ENCODE measurements around the gene NGF.

NGF gene

DNA sequence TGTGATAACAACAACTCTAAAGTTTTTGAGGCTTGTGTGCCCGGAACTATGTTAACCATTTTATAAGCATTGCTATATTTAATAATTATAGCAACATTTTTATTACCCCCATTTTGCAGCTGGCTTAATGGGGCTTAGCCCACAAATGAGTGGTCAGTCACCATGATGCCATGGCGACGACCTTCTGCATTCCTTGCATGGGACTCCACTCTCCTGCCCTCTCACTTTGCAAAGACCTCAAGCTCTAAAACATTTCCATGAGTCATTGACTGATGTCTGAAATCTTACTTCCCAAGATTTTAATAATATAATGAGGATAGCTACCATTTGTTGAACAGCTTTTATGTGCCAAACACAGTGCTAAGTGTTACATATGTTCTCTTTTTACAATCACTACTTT, 15.4 kb downstream of the NGF start:
- no peak for TF ChIP-seq BACH2 (CRISPR knock-in tag; IDR thresholded peaks at IDR 0.05; ENCODE audit: borderline replicate concordance)
- TF ChIP-seq, protein P1, sequence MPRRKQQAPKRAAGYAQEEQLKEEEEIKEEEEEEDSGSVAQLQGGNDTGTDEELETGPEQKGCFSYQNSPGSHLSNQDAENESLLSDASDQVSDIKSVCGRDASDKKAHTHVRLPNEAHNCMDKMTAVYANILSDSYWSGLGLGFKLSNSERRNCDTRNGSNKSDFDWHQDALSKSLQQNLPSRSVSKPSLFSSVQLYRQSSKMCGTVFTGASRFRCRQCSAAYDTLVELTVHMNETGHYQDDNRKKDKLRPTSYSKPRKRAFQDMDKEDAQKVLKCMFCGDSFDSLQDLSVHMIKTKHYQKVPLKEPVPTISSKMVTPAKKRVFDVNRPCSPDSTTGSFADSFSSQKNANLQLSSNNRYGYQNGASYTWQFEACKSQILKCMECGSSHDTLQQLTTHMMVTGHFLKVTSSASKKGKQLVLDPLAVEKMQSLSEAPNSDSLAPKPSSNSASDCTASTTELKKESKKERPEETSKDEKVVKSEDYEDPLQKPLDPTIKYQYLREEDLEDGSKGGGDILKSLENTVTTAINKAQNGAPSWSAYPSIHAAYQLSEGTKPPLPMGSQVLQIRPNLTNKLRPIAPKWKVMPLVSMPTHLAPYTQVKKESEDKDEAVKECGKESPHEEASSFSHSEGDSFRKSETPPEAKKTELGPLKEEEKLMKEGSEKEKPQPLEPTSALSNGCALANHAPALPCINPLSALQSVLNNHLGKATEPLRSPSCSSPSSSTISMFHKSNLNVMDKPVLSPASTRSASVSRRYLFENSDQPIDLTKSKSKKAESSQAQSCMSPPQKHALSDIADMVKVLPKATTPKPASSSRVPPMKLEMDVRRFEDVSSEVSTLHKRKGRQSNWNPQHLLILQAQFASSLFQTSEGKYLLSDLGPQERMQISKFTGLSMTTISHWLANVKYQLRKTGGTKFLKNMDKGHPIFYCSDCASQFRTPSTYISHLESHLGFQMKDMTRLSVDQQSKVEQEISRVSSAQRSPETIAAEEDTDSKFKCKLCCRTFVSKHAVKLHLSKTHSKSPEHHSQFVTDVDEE (CRISPR knock-in tag; IDR thresholded peaks at IDR 0.05) = no peak
- TF ChIP-seq RARB (CRISPR knock-in tag; IDR thresholded peaks at IDR 0.05) = no peak
- TF ChIP-seq ARNTL (CRISPR knock-in tag; IDR thresholded peaks at IDR 0.05; ENCODE audit: borderline replicate concordance, low read depth) = no peak
- TF ChIP-seq ESRRG (CRISPR knock-in tag; IDR thresholded peaks at IDR 0.05) = no peak
- no peak for TF ChIP-seq PPARA (CRISPR knock-in tag; IDR thresholded peaks at IDR 0.05; ENCODE audit: borderline replicate concordance)
- no peak for TF ChIP-seq ISL1 (CRISPR knock-in tag; IDR thresholded peaks at IDR 0.05)
- TF ChIP-seq CREB5 (CRISPR knock-in tag; IDR thresholded peaks at IDR 0.05; ENCODE audit: low read depth) = no peak
- TF ChIP-seq PATZ1 (CRISPR knock-in tag; IDR thresholded peaks at IDR 0.05; ENCODE audit: borderline replicate concordance) = no peak
- no peak for TF ChIP-seq CSDC2 (CRISPR knock-in tag; IDR thresholded peaks at IDR 0.05)
- no peak for TF ChIP-seq ZFP30 (CRISPR knock-in tag; IDR thresholded peaks at IDR 0.05)
- no peak for TF ChIP-seq CSRNP3 (CRISPR knock-in tag; IDR thresholded peaks at IDR 0.05)
- no peak for TF ChIP-seq ZFP3 (CRISPR knock-in tag; IDR thresholded peaks at IDR 0.05)
- no peak for TF ChIP-seq GLIS3 (CRISPR knock-in tag; IDR thresholded peaks at IDR 0.05)
- TF ChIP-seq ZC3H10 (CRISPR knock-in tag; IDR thresholded peaks at IDR 0.05) = no peak
- no peak for TF ChIP-seq TCF4 (CRISPR knock-in tag; IDR thresholded peaks at IDR 0.05; ENCODE audit: borderline replicate concordance)
- no peak for TF ChIP-seq OSR1 (CRISPR knock-in tag; IDR thresholded peaks at IDR 0.05)
- no peak; the same call in 2 of the 3 replicates for ATAC-seq

GRCh38 chr1:115320377-115320776, 17.7 kb downstream of the NGF start:
- ATAC-seq = no peak
- TF ChIP-seq CSRNP3 (CRISPR knock-in tag; IDR thresholded peaks at IDR 0.05) = no peak
- TF ChIP-seq PATZ1 (CRISPR knock-in tag; IDR thresholded peaks at IDR 0.05; ENCODE audit: borderline replicate concordance) = no peak
- no peak for TF ChIP-seq PPARA (CRISPR knock-in tag; IDR thresholded peaks at IDR 0.05; ENCODE audit: borderline replicate concordance)
- no peak for TF ChIP-seq OSR1 (CRISPR knock-in tag; IDR thresholded peaks at IDR 0.05)
- TF ChIP-seq ZNF70 (CRISPR knock-in tag; IDR thresholded peaks at IDR 0.05) = no peak
- no peak for TF ChIP-seq ZC3H10 (CRISPR knock-in tag; IDR thresholded peaks at IDR 0.05)
- no peak for TF ChIP-seq GLIS3 (CRISPR knock-in tag; IDR thresholded peaks at IDR 0.05)
- no peak for TF ChIP-seq ISL1 (CRISPR knock-in tag; IDR thresholded peaks at IDR 0.05)
- no peak for TF ChIP-seq ESRRG (CRISPR knock-in tag; IDR thresholded peaks at IDR 0.05)
- TF ChIP-seq CREB5 (CRISPR knock-in tag; IDR thresholded peaks at IDR 0.05; ENCODE audit: low read depth) = no peak
- no peak for TF ChIP-seq ZFP3 (CRISPR knock-in tag; IDR thresholded peaks at IDR 0.05)

All from SK-N-SH treated with all-trans-retinoic acid at 6 μM for 48 hours (cell line).